CD8-positive, alpha-beta memory T cell (primary cell): ENCODE data around the gene IER2. TPM values are rescaled to one million over a fixed set of nuclear protein-coding genes. Genes with fewer than 3 reads are reported as not detected.

Source experiments
- CTCF ChIA-PET: fragments of 350-600 bp; sonication (Branson Sonifier 250); formaldehyde crosslinking; loops from one replicate; lab custom pipeline; 2021; ENCODE audit warnings: antibody characterized with exemption; lab: Charles Lee
- POLR2A ChIA-PET: fragments of 350-600 bp; sonication (Branson Sonifier 250); formaldehyde crosslinking; loops from one replicate; lab custom pipeline; 2021; ENCODE audit warnings: antibody characterized with exemption; lab: Charles Lee
- DNase-seq, 5 donors: peaks; one replicate each; pipeline versions ENCODE4 v3.0.0 to v3.0.0-alpha.2; 2020 to 2022; ENCODE audit warnings: mixed read lengths in 1 of 5
- H3K27ac ChIP-seq: one replicate; pipeline ENCODE4 v1.7.0; 2013; ENCODE audit warnings: low read depth, mild to moderate bottlenecking, low read length, moderate library complexity
- H3K27me3 ChIP-seq: 2 replicates; pipeline ENCODE4 v1.7.0; 2013; ENCODE audit warnings: low read length, mild to moderate bottlenecking; ENCODE audit not compliant: insufficient read depth, poor library complexity, severe bottlenecking
- H3K36me3 ChIP-seq: 2 replicates; pipeline ENCODE4 v1.7.0; 2013; ENCODE audit warnings: mild to moderate bottlenecking, low read length, moderate library complexity; ENCODE audit not compliant: insufficient read depth
- H3K4me1 ChIP-seq: 2 replicates; pipeline ENCODE4 v1.7.0; 2013; ENCODE audit warnings: mild to moderate bottlenecking, low read length, moderate library complexity; ENCODE audit not compliant: insufficient read depth
- H3K4me3 ChIP-seq: 2 replicates; pipeline ENCODE4 v1.7.0; 2013; ENCODE audit warnings: mild to moderate bottlenecking, low read length
- H3K9me3 ChIP-seq: 2 replicates; pipeline ENCODE4 v1.7.0; 2013; ENCODE audit warnings: mild to moderate bottlenecking, low read length
- H3K27ac Mint-ChIP-seq, 8 donors: one replicate each; pipeline ENCODE4 v1.8.0; 2020 to 2021; ENCODE audit warnings: mixed read lengths in 8 of 8, mild to moderate bottlenecking in 6 of 8, inconsistent platforms in 3 of 8, moderate library complexity in 3 of 8
- H3K27me3 Mint-ChIP-seq, 2 donors: one replicate each; pipeline ENCODE4 v1.8.0; 2020 to 2021; ENCODE audit warnings: mixed read lengths in 2 of 2, mild to moderate bottlenecking in 1 of 2, moderate library complexity in 1 of 2
- H3K36me3 Mint-ChIP-seq, 3 donors: one replicate each; pipeline ENCODE4 v1.8.0; 2020 to 2021; ENCODE audit warnings: mixed read lengths in 3 of 3, inconsistent platforms in 1 of 3, mild to moderate bottlenecking in 1 of 3
- H3K4me1 Mint-ChIP-seq, 3 donors: one replicate each; pipeline ENCODE4 v1.8.0; 2020 to 2021; ENCODE audit warnings: mixed read lengths in 3 of 3, inconsistent platforms in 1 of 3, mild to moderate bottlenecking in 1 of 3
- H3K4me3 Mint-ChIP-seq, 7 donors: one replicate each; pipeline ENCODE4 v1.8.0; 2020 to 2021; ENCODE audit warnings: mixed read lengths in 7 of 7, mild to moderate bottlenecking in 6 of 7, moderate library complexity in 4 of 7, inconsistent platforms in 2 of 7
- H3K9me3 Mint-ChIP-seq, 5 donors: one replicate each; pipeline ENCODE4 v1.8.0; 2020 to 2022; ENCODE audit warnings: mixed read lengths in 5 of 5, mild to moderate bottlenecking in 3 of 5, moderate library complexity in 2 of 5, inconsistent platforms in 1 of 5
- polyA plus RNA-seq: library from polyadenylated mRNA; unstranded; fragments of 300-500 nt; fragmentation: Illumina TruSeq; gene quantifications from one replicate; pipeline ENCODE4 v1.2.3, GENCODE V29; 2021
- total RNA-seq, 2 experiments: library from RNA; stranded (reverse); gene quantifications; one replicate each; pipeline ENCODE4 v1.2.3, GENCODE V29; 2021

IER2 gene
- total and polyA plus RNA-seq, 3 experiments from 2014 or later, result 102 to 277 (median 111) TPM

DNA sequence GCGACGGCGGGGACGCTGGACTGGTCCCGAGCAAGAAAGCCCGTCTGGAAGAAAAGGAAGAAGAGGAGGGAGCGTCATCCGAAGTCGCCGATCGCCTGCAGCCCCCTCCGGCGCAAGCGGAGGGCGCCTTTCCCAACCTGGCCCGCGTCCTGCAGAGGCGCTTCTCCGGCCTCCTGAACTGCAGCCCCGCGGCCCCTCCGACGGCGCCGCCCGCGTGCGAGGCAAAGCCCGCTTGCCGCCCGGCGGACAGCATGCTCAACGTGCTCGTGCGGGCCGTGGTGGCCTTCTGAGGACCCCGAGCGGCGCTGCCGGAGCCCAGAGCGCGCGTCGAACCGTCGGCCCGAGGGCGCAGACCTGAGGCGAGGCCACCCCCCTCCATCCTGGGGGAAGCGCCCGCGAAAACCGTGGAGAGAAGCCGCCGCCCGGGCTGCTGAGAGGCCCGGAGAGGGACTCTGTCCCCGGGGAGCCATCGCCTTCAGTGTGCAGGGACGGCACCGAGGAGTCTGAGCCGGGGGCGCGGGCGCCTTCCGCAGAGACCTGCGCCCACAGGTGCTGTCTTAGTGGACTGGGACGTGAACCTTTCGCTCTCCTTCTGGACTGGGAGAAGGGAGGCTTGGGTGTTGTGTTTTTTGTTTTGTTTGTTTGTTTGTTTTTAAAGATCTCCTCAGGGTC lies 3.5 kb downstream of the IER2 start:
- ChIA-PET POLR2A (interaction anchor here (1.0 to 5.3 kb wide), 15 partner anchors 9 to 55 kb away, joined by 3 to 129 read pairs (median 13); partner anchors contain the start of gene NACC1), CTCF (interaction anchor here (1.8 to 4.6 kb wide), 8 partner anchors 13 to 188 kb away, joined by 5 to 73 read pairs (median 10); partner anchors contain the start of genes NACC1 and TRMT1)
- Histone ChIP-seq H3K27ac (peak overlapping the region; percentile 99), H3K4me1 (peaks cover 38% of the 10 kb centered on the region), H3K27me3 (no peaks in the 10 kb centered on the region), H3K4me3 (peak overlapping the region; percentile 76), H3K36me3 (peaks cover 9% of the 10 kb centered on the region), H3K9me3 (no peaks in the 10 kb centered on the region)
- peak in 3 of 5 donors; percentile 14 to 54 (median 32) for DNase-seq
- Mint-ChIP-seq H3K4me3 (peak overlapping the region; percentile 94 to 100 (median 99)), H3K36me3 (peaks cover 10 to 44% (median 11%) of the 10 kb centered on the region in 3 donors), H3K27me3 (peaks cover 0 to 19% of the 10 kb centered on the region in 2 donors), H3K9me3 (peaks cover 0 to 7% (median 3%) of the 10 kb centered on the region in 5 donors), H3K4me1 (peaks cover 45 to 64% (median 52%) of the 10 kb centered on the region in 3 donors), H3K27ac (peak overlapping the region; percentile 98 to 100 (median 99))

DNA sequence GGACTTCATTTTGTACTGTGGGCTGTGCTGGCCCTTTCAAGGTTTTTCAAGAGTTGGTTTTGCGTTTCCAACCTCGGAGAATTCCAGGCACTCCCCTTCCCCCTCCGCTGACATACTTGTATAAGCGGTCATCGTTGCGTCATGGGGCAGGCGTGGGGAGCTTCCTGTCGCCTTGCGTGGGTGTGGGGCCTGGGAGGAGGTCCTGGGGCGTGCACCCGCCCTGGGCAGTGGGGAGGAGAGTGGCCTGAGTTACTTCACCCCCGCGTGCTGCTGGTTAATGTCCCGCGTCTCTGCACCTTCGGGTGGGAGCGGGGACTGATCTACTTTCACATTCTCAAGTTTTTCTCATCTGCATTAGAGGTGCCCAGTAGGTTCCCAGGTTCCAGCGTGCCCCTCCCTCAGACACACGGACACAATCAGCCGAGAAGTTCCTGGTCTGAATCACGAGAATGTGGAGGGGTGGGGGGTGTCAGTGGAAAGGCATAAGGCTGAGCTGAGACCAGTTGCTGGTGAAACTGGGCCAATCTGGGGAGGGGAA lies 4.1 kb downstream of the IER2 start:
- H3K4me1 ChIP-seq, result peaks cover 32% of the 10 kb centered on the region
- CTCF ChIA-PET, result interaction anchor here (1.1 to 8.3 kb wide), 9 partner anchors 12 to 189 kb away, joined by 3 to 73 read pairs (median 7); no protein-coding TSS in a partner anchor
- H3K4me3 Mint-ChIP-seq, result peak overlapping the region; percentile 94 to 100 (median 99)
- H3K36me3 ChIP-seq, result peaks cover 9% of the 10 kb centered on the region
- peaks cover 0 to 22% of the 10 kb centered on the region in 2 donors for H3K27me3 Mint-ChIP-seq
- H3K4me1 Mint-ChIP-seq, result peaks cover 39 to 60% (median 46%) of the 10 kb centered on the region in 3 donors
- POLR2A ChIA-PET, result interaction anchor here (0.7 to 5.3 kb wide), 8 partner anchors 13 to 431 kb away, joined by 3 to 129 read pairs (median 8); partner anchors contain the start of gene NACC1
- peak in 4 of 5 donors; percentile 45 to 75 (median 56) for DNase-seq
- H3K27ac Mint-ChIP-seq, result peak overlapping the region; percentile 97 to 99 (median 98)
- peaks cover 0 to 7% (median 3%) of the 10 kb centered on the region in 5 donors for H3K9me3 Mint-ChIP-seq
- peaks cover 10 to 44% (median 11%) of the 10 kb centered on the region in 3 donors for H3K36me3 Mint-ChIP-seq
- peak overlapping the region; percentile 99 for H3K27ac ChIP-seq
- H3K4me3 ChIP-seq, result peak overlapping the region; percentile 76
- H3K9me3 ChIP-seq, result no peaks in the 10 kb centered on the region
- H3K27me3 ChIP-seq, result no peaks in the 10 kb centered on the region

DNA sequence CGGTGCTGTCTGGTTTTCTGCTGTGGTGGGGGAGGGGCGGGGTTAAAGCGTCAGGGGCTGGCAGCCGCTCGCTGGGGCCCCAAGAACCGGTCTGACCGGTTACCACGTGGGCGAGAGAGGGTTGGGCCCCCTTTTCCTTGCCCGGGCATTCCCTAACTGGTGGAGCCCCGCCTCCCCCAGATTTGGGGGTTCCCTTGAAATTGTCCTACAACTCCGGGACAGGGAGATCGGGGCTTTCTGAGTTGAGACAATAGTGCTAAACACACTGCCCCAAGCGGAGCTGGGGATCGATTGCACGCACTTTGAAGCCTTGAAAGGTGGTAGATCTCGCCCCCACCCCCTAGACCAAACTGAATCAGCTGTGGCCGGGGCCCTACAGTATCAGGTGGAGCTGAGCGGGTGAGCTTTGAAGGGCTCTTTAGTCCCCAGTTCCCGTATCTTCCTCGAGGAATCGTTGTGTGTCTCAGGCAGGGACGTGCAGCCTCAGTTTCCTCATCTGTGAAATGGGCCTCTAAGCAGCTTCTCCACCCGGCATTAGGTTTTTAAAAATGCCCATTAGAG lies 4.8 kb downstream of the IER2 start:
- H3K27me3 Mint-ChIP-seq, result peaks cover 0 to 22% of the 10 kb centered on the region in 2 donors
- peak overlapping the region; percentile 99 for H3K27ac ChIP-seq
- H3K36me3 ChIP-seq, result peaks cover 9% of the 10 kb centered on the region
- peaks cover 33% of the 10 kb centered on the region for H3K4me1 ChIP-seq
- peak; percentile 73 to 86 (median 79) for DNase-seq
- H3K4me3 ChIP-seq, result peak overlapping the region; percentile 76
- H3K27me3 ChIP-seq, result no peaks in the 10 kb centered on the region
- H3K9me3 Mint-ChIP-seq, result peaks cover 0 to 7% (median 3%) of the 10 kb centered on the region in 5 donors
- CTCF ChIA-PET, result interaction anchor here (0.8 to 8.3 kb wide), 14 partner anchors 12 to 190 kb away, joined by 3 to 73 read pairs (median 5); no protein-coding TSS in a partner anchor
- H3K9me3 ChIP-seq, result no peaks in the 10 kb centered on the region
- H3K27ac Mint-ChIP-seq, result peak overlapping the region; percentile 97 to 99 (median 98)
- peak overlapping the region; percentile 94 to 100 (median 99) for H3K4me3 Mint-ChIP-seq
- peaks cover 11 to 44% (median 11%) of the 10 kb centered on the region in 3 donors for H3K36me3 Mint-ChIP-seq
- peaks cover 38 to 62% (median 50%) of the 10 kb centered on the region in 3 donors for H3K4me1 Mint-ChIP-seq
- POLR2A ChIA-PET, result interaction anchor here (0.6 to 5.3 kb wide), 12 partner anchors 12 to 432 kb away, joined by 3 to 129 read pairs (median 6); partner anchors contain the start of genes JUNB and NACC1

DNA sequence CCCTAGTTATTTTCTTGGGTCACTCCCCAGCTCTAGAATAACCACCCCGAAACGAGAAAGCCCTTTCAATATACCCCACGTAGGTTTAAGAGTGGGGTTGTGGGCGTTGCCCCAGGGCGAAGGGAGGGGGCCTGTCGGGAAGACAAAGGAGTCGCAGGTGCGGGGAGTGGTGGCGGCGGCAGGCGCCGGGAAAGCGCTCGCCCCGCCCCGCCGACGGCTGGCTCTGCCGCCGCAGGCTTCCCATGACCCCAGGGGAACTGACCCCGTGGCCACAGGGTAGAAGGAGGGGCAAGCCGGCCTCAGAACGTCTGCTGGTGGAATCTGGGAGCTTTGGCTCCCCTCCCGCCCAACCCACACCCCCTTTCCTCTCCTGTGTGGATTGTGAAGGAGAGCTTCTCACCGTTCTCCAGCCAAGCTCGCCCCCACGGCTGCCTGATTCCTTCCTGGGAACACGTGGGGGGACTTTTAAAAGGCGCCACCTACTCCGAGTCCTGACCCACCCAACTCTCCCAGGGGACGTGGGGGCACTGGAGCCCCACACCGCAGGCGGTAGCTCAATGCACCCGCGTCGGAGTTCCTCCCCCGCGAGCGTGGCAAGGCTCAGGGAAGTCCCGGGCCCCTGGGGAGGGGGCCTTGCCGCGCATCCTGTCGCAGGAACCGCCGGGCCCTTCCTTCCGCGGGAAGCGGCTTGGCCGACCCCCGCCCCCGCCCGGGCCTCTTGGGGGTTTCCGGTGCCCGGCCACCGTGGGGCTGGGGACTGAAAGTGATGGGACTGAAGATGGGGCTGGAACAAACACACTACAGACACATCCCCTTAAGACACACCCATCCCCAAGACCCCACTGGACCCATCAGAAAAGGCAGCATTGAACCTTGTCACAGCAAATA lies 5.5 kb downstream of the IER2 start:
- peaks cover 40% of the 10 kb centered on the region for H3K4me1 ChIP-seq
- DNase-seq, result peak; percentile 66 to 87 (median 82)
- H3K36me3 ChIP-seq, result peaks cover 9% of the 10 kb centered on the region
- H3K27ac Mint-ChIP-seq, result peak overlapping the region; percentile 97 to 99 (median 98)
- H3K27ac ChIP-seq, result peak overlapping the region; percentile 99
- H3K27me3 Mint-ChIP-seq, result peaks cover 0 to 22% of the 10 kb centered on the region in 2 donors
- H3K36me3 Mint-ChIP-seq, result peaks cover 11 to 38% (median 11%) of the 10 kb centered on the region in 3 donors
- H3K4me1 Mint-ChIP-seq, result peaks cover 36 to 62% (median 50%) of the 10 kb centered on the region in 3 donors
- no peaks in the 10 kb centered on the region for H3K27me3 ChIP-seq
- peak overlapping the region; percentile 76 for H3K4me3 ChIP-seq
- H3K4me3 Mint-ChIP-seq, result peak overlapping the region; percentile 94 to 100 (median 99)
- H3K9me3 ChIP-seq, result no peaks in the 10 kb centered on the region
- POLR2A ChIA-PET, result interaction anchor here (0.6 to 5.3 kb wide), 13 partner anchors 12 to 364 kb away, joined by 3 to 129 read pairs (median 5); partner anchors contain the start of genes JUNB and NACC1
- peaks cover 0 to 7% (median 3%) of the 10 kb centered on the region in 5 donors for H3K9me3 Mint-ChIP-seq
- CTCF ChIA-PET, result interaction anchor here (0.8 to 8.3 kb wide), 14 partner anchors 11 to 190 kb away, joined by 3 to 73 read pairs (median 5); no protein-coding TSS in a partner anchor

DNA sequence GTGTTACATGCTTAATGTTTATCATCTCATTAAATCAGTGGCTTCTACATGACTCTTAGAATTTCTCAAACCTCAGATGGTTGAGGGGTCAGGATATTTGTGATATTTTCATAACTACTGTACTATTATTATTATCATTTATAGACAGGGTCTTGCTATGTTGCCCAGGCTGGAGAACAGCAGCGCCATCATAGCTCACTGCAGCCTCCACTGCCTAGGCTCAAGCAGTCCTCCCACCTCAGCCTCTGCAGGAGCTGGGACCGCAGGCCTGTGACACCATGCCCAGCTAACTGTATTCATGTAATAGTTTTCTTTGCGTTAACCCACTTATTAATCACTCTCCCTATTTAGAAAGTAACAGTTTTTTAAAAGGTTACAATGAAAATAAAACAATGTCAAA lies 9.5 kb downstream of the IER2 start:
- Histone ChIP-seq H3K4me1 (peaks cover 76% of the 10 kb centered on the region), H3K9me3 (no peaks in the 10 kb centered on the region), H3K36me3 (no peaks in the 10 kb centered on the region), H3K27me3 (no peaks in the 10 kb centered on the region), H3K4me3 (no peak overlapping the region), H3K27ac (no peak overlapping the region)
- H3K4me3 Mint-ChIP-seq, result peak overlapping the region in 5 of 7 donors; percentile 42 to 78 (median 55)
- CTCF ChIA-PET, result interaction anchor here (8.3 kb wide), 1 partner anchor 35 kb away, joined by 55 read pairs; no protein-coding TSS in a partner anchor
- H3K27me3 Mint-ChIP-seq, result peaks cover 0 to 11% of the 10 kb centered on the region in 2 donors
- H3K27ac Mint-ChIP-seq, result peak overlapping the region in 7 of 8 donors; percentile 3 to 98 (median 76)
- no peak for DNase-seq
- H3K9me3 Mint-ChIP-seq, result no peaks in the 10 kb centered on the region
- peaks cover 57 to 85% (median 77%) of the 10 kb centered on the region in 3 donors for H3K4me1 Mint-ChIP-seq
- POLR2A ChIA-PET, result no interaction called here
- H3K36me3 Mint-ChIP-seq, result peaks cover 2 to 8% (median 4%) of the 10 kb centered on the region in 3 donors

DNA sequence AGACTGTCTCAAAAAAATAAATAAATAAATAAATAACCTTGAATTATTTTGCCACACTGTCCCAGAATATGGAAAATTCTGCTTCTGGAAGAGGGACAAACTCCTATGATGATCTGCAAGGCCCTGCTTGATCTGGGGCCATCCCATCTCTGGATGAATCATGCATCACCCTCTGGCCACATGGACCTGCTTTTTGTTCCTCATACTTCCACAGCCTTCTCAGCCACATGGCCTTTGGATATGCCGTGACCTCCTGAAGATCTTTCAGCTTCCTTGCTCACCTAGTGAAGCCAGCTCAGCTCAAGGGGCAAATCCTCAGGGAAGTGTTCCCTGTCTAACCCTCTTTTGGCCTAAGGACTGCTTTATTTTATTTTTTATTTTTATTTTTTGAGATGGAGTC lies 10.3 kb downstream of the IER2 start:
- peaks cover 85% of the 10 kb centered on the region for H3K4me1 ChIP-seq
- H3K27me3 Mint-ChIP-seq, result peaks cover 0 to 5% of the 10 kb centered on the region in 2 donors
- no peaks in the 10 kb centered on the region for H3K9me3 Mint-ChIP-seq
- no peak for DNase-seq
- H3K4me1 Mint-ChIP-seq, result peaks cover 57 to 87% (median 81%) of the 10 kb centered on the region in 3 donors
- H3K4me3 Mint-ChIP-seq, result peak overlapping the region in 5 of 7 donors; percentile 36 to 59 (median 47)
- no peaks in the 10 kb centered on the region for H3K27me3 ChIP-seq
- no peaks in the 10 kb centered on the region for H3K36me3 ChIP-seq
- H3K36me3 Mint-ChIP-seq, result peaks cover 0 to 2% (median 2%) of the 10 kb centered on the region in 3 donors
- ChIA-PET CTCF (interaction anchor here (8.3 kb wide), 1 partner anchor 35 kb away, joined by 55 read pairs; no protein-coding TSS in a partner anchor), POLR2A (interaction anchor here (0.5 to 5.3 kb wide), 3 partner anchors 8 to 46 kb away, joined by 3 to 39 read pairs (median 5); no protein-coding TSS in a partner anchor)
- peak overlapping the region; percentile 55 to 98 (median 78) for H3K27ac Mint-ChIP-seq
- H3K9me3 ChIP-seq, result no peaks in the 10 kb centered on the region
- H3K4me3 ChIP-seq, result no peak overlapping the region
- no peak overlapping the region for H3K27ac ChIP-seq
